Measurements from ENCODE around the gene PC. TPM values are rescaled to one million over a fixed set of nuclear protein-coding genes. Genes with fewer than 3 reads are reported as not detected.

The PC gene
- total RNA-seq, 6 donors from 2014 or later, result 5.0 to 49.9 (median 20.9) TPM

DNA sequence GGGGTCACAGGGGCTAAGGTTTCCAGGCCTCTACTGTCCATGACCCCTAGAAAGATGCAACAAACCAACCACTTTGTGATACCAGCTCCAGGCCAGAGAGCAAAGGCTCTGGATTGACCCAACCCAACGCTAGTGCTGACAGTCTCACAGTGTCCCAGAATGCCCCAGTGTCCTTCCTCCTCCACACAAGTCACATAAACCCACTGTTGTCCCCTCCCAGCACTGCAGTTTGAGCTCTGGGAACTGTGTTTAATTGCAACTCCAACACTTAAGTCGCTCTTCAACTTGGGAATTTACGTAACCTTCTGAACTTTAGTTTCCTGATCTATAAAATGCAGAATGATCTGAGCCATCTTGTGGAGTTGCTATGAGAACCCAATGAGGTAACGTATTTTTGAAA is 47.5 kb downstream of the PC start:
- Histone ChIP-seq H3K9me3 (no peaks in the 10 kb centered on the region), H3K4me1 (no peaks in the 10 kb centered on the region), H3K4me3 (no peak overlapping the region), H3K27me3 (no peaks in the 10 kb centered on the region), H3K36me3 (no peaks in the 10 kb centered on the region), H3K27ac (no peak overlapping the region)
- WGBS, 2 donors, result 69 to 80% methylated on average over 4 of the region's 4 CpGs
- TF ChIP-seq, protein P1, sequence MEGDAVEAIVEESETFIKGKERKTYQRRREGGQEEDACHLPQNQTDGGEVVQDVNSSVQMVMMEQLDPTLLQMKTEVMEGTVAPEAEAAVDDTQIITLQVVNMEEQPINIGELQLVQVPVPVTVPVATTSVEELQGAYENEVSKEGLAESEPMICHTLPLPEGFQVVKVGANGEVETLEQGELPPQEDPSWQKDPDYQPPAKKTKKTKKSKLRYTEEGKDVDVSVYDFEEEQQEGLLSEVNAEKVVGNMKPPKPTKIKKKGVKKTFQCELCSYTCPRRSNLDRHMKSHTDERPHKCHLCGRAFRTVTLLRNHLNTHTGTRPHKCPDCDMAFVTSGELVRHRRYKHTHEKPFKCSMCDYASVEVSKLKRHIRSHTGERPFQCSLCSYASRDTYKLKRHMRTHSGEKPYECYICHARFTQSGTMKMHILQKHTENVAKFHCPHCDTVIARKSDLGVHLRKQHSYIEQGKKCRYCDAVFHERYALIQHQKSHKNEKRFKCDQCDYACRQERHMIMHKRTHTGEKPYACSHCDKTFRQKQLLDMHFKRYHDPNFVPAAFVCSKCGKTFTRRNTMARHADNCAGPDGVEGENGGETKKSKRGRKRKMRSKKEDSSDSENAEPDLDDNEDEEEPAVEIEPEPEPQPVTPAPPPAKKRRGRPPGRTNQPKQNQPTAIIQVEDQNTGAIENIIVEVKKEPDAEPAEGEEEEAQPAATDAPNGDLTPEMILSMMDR (IDR thresholded peaks at IDR 0.05), result no peak
- TF ChIP-seq POLR2A (IDR thresholded peaks at IDR 0.05) (no peak), EP300 (IDR thresholded peaks at IDR 0.05) (no peak), POLR2AphosphoS5 (IDR thresholded peaks at IDR 0.05) (no peak)
- no peak for ATAC-seq (ENCODE audit: low FRiP score in 2 of 2)
- DNase-seq, result no peak

DNA sequence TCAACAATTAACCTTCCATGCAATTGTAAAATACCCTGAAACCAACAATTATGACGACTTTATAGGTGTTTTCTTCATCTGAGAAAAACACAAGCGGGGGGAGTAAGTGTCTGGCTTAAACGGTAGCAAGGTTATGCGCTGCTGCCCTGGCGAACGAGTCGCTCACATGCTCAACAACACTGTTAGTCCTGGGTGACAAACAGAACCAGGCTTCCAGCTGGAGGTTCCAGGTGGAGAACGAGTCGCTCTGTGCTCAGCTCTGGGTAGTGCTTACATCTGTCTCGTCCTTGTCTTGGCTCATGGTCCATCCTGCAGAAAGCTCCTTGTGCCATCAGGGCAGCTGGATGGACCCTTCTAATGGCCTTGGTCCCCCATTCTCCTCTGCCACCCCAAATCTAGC is 48.2 kb downstream of the PC start:
- no peak overlapping the region for H3K27ac ChIP-seq
- DNase-seq, result no peak
- no peaks in the 10 kb centered on the region for H3K4me1 ChIP-seq
- ATAC-seq (ENCODE audit: low FRiP score in 2 of 2), result no peak
- TF ChIP-seq, protein P1 (IDR thresholded peaks at IDR 0.05), result no peak
- TF ChIP-seq POLR2A (IDR thresholded peaks at IDR 0.05) (no peak), POLR2AphosphoS5 (IDR thresholded peaks at IDR 0.05) (no peak), EP300 (IDR thresholded peaks at IDR 0.05) (no peak)
- no peaks in the 10 kb centered on the region for H3K36me3 ChIP-seq
- no peaks in the 10 kb centered on the region for H3K27me3 ChIP-seq
- no peaks in the 10 kb centered on the region for H3K9me3 ChIP-seq
- 92 to 95% methylated on average over 10 of the region's 10 CpGs for WGBS, 2 donors
- no peak overlapping the region for H3K4me3 ChIP-seq

DNA sequence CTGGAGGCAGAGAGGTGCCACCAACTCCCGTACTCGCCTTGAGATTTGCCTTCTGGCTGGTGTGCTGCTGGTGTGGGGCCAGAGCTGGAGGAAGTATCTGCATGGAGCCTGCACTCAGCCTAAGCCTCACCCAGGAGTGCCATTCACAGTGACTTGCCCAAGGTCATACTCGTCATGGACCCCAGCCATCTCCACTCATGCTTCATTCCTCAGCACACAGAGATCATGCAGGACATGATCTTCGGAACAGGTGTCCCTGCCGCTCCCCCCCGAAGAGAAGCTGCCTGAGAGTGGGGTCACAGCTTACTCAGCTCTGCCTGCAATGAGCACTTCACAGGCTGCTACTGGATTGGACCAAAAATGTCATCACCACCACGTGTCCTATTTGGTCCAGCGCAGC is 49.0 kb downstream of the PC start:
- Histone ChIP-seq H3K27me3 (no peaks in the 10 kb centered on the region), H3K4me3 (no peak overlapping the region), H3K36me3 (no peaks in the 10 kb centered on the region), H3K9me3 (no peaks in the 10 kb centered on the region), H3K27ac (no peak overlapping the region), H3K4me1 (no peaks in the 10 kb centered on the region)
- 92 to 94% methylated on average over 6 to 8 of the region's 8 CpGs for WGBS, 2 donors
- DNase-seq, result no peak
- TF ChIP-seq EP300 (IDR thresholded peaks at IDR 0.05), result no peak
- no peak for TF ChIP-seq POLR2A (IDR thresholded peaks at IDR 0.05)
- no peak for TF ChIP-seq POLR2AphosphoS5 (IDR thresholded peaks at IDR 0.05)
- TF ChIP-seq, protein P1 (IDR thresholded peaks at IDR 0.05), result no peak
- ATAC-seq (ENCODE audit: low FRiP score in 2 of 2), result no peak

DNA sequence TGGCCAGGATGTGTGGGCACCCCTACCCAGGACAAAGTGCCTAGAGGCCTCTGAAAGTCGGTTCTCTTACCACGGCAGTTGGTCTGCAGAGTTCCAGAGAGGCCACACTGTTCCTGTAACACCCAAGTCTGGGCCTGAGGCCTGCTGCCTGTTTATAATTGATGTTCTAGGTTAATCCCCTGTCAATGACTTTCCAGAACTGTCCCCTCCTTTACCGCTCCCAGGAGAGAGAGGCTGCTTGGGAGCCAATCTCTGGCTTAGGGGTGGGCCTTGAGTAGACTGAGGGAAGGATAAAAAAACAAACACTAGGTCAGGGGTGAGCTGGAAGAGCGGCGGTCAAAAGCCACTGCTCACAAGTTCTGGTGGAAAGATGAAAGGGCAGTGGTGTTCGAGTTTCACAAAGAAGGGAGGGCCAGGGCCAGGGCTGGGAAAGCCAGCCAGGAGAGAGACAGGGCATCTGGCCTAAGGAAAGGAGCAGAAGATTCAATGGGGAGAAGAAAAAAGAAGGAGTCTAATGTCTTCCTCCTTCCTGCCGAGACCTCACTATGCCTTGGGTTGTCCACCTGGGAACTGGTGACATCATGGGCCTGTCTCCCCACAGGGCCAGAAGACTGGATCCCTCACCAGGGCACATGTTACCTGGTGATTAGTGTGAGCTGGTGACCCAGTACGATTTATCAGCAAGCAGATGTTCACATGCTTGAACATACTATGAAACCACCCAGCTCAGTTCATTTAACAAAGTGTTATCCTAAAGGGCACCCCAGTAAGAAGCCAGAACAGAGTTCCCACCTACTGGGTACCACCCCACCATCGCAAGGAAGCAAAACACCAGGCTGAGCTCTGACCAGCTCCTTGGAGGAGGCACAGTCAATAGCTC is 50.2 kb downstream of the PC start:
- ATAC-seq (ENCODE audit: low FRiP score in 2 of 2) (no peak), DNase-seq (no peak)
- TF ChIP-seq, protein P1 (IDR thresholded peaks at IDR 0.05), result no peak
- TF ChIP-seq EP300 (IDR thresholded peaks at IDR 0.05) (no peak), POLR2AphosphoS5 (IDR thresholded peaks at IDR 0.05) (no peak), POLR2A (IDR thresholded peaks at IDR 0.05) (no peak)
- no peak overlapping the region for H3K4me3 ChIP-seq
- H3K27me3 ChIP-seq, result no peaks in the 10 kb centered on the region
- WGBS, 2 donors, result 88 to 90% methylated on average over 8 to 9 of the region's 9 CpGs
- H3K4me1 ChIP-seq, result no peaks in the 10 kb centered on the region
- H3K9me3 ChIP-seq, result no peaks in the 10 kb centered on the region
- H3K27ac ChIP-seq, result no peak overlapping the region
- H3K36me3 ChIP-seq, result no peaks in the 10 kb centered on the region
